Epithelial cell of proximal tubule (primary cell): ENCODE measurements around the gene RNF166. TPM values are rescaled to one million over a fixed set of nuclear protein-coding genes. Genes with fewer than 3 reads are reported as not detected.

ENCODE experiments used
- DNase-seq: peaks from one replicate; pipeline ENCODE4 v3.0.0-alpha.2; 2011; ENCODE audit warnings: low read depth
- H3K4me3 ChIP-seq: 2 replicates; pipeline ENCODE4 v1.5.1; 2011; ENCODE audit warnings: low read depth, mild to moderate bottlenecking, low read length
- CTCF ChIP-seq: conservative IDR thresholded peaks from 2 replicates; pipeline ENCODE4 v1.5.1; 2012; ENCODE audit warnings: low read depth, mild to moderate bottlenecking, low read length
- total RNA-seq: library from RNA; depleted of rRNA; stranded (reverse); fragments of >200 nt; gene quantifications from 2 replicates; pipeline ENCODE4 v1.2.3, GENCODE V29; 2015

The RNF166 gene
- total RNA-seq, 1 donor from 2014 or later, result 32.8 TPM

GRCh38 chr16:88696441-88696840 is 9.8 kb downstream of the RNF166 start:
- TF ChIP-seq CTCF, result no peak
- DNase-seq, result no peak
- no peak overlapping the region for H3K4me3 ChIP-seq

- no peak for TF ChIP-seq CTCF
- H3K4me3 ChIP-seq, result no peak overlapping the region
- no peak for DNase-seq
Measured at GRCh38 chr16:88695753-88696152, 10.5 kb downstream of the RNF166 start.

GRCh38 chr16:88695218-88695617 is 11.0 kb downstream of the RNF166 start:
- no peak overlapping the region for H3K4me3 ChIP-seq
- TF ChIP-seq CTCF, result no peak
- DNase-seq, result no peak

GRCh38 chr16:88694221-88695087 is 11.8 kb downstream of the RNF166 start:
- no peak overlapping the region for H3K4me3 ChIP-seq
- TF ChIP-seq CTCF, result no peak

GRCh38 chr16:88693420-88694177 is 12.6 kb downstream of the RNF166 start:
- H3K4me3 ChIP-seq, result no peak overlapping the region
- DNase-seq, result no peak
- TF ChIP-seq CTCF, result no peak

More at GRCh38 chr16:88694221-88695087, 11.8 kb downstream of the RNF166 start:
- no peak for DNase-seq

- H3K4me3 ChIP-seq, result no peak overlapping the region
- no peak for DNase-seq
- TF ChIP-seq CTCF, result no peak
Measured at GRCh38 chr16:88692861-88693260, 13.3 kb downstream of the RNF166 start.
